ENCODE results near the gene HIVEP1. TPM values are rescaled to one million over a fixed set of nuclear protein-coding genes. Genes with fewer than 3 reads are reported as not detected.

The HIVEP1 gene
- total RNA-seq, 1 experiment from 2014 or later, result 6.6 TPM

DNA sequence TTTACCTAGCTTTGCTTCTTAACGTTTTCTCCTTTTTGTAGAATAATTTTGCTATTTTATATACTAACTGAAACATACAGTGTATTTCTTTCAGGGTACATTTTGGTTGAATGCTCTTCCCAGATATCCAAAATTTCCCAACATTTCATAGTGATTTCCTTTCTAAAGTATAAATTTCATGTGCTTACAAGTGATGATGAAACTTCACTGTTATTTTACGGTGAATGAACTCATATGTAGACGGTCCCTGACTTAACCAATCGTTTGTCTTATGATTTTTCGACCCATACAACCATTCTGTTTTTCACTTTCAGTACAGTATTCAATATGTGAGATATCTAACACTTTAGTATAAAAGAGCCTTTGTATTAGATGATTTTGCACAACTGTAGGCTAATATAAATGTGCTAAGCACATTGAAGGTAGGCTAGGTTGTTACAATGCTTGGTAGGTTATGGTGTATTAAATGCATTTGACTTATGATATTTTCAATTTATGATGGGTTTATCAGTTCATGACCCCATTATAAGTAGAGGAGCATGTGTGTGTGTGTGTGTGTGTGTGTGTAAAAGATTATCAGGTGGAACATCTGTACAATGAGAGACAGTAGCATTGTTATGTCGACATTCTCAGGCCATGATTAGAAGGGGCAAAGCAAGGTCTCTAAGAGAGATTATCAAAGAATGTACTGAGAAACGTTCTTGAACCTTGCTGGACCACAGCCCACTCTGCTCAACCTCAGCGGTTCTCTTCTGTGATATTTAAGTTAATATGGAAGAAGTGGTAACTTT, 20.9 kb downstream of the HIVEP1 start:
- ATAC-seq, result no peak
- peaks cover 30% of the 10 kb centered on the region; the same call in 1 of the 2 replicates for H3K79me2 ChIP-seq (ENCODE audit: low read length)

DNA sequence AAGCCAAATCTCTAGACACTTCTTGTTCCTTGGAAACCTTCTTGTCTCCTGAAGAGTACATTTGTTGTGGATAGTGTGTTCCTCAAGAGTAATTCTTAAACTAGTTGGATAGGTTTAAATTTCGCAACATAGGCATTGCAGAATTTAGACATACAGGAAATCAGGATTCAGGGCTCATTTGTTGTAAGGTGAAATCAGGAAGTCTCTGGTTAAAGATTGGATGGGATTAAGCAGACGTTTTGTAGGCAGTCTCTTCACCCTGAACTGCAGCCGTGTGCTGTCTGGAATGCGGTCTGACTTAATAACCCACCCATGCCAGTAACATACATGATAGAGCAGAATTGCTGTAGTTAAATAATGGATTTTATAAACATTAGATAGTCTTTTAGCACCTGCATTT, 21.7 kb downstream of the HIVEP1 start:
- Histone ChIP-seq H2AFZ (ENCODE audit: low read length) (no peak overlapping the region), H3K9ac (ENCODE audit: low read length) (no peak overlapping the region), H3K9me2 (replicated peaks; ENCODE audit: low read length) (no peaks in the 10 kb centered on the region), H3K27me3 (ENCODE audit: low read length) (no peaks in the 10 kb centered on the region), H3K36me3 (ENCODE audit: low read depth, low read length) (peaks cover 17% of the 10 kb centered on the region), H4K20me1 (ENCODE audit: low read length) (no peaks in the 10 kb centered on the region), H3K4me1 (ENCODE audit: insufficient read depth, low read length) (peaks cover 6% of the 10 kb centered on the region; the same call in 1 of the 2 replicates), H3K4me2 (ENCODE audit: low read length) (no peak overlapping the region), H3K79me2 (ENCODE audit: low read length) (peaks cover 30% of the 10 kb centered on the region; the same call in 1 of the 2 replicates), H3F3A (ENCODE audit: low read length, unreplicated experiment) (no peaks in the 10 kb centered on the region), H3K4me3 (ENCODE audit: low read length) (no peak overlapping the region), H3K9me3 (ENCODE audit: low read length) (peaks cover 7% of the 10 kb centered on the region; the same call in 1 of the 2 replicates), H3K27ac (ENCODE audit: low read length) (no peak overlapping the region)
- intact Hi-C loops (cut with micrococcal nuclease), result no loop called here
- POLR2A ChIA-PET (ENCODE audit: unreplicated experiment), result no interaction called here
- TF ChIP-seq EZH2phosphoT487 (IDR thresholded peaks at IDR 0.05; ENCODE audit: borderline replicate concordance, low read length), result no peak
- TF ChIP-seq, protein P1, sequence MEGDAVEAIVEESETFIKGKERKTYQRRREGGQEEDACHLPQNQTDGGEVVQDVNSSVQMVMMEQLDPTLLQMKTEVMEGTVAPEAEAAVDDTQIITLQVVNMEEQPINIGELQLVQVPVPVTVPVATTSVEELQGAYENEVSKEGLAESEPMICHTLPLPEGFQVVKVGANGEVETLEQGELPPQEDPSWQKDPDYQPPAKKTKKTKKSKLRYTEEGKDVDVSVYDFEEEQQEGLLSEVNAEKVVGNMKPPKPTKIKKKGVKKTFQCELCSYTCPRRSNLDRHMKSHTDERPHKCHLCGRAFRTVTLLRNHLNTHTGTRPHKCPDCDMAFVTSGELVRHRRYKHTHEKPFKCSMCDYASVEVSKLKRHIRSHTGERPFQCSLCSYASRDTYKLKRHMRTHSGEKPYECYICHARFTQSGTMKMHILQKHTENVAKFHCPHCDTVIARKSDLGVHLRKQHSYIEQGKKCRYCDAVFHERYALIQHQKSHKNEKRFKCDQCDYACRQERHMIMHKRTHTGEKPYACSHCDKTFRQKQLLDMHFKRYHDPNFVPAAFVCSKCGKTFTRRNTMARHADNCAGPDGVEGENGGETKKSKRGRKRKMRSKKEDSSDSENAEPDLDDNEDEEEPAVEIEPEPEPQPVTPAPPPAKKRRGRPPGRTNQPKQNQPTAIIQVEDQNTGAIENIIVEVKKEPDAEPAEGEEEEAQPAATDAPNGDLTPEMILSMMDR (conservative IDR thresholded peaks at IDR 0.05; ENCODE audit: low read depth, low read length), result no peak
- no peak for TF ChIP-seq EZH2 (IDR thresholded peaks at IDR 0.05; ENCODE audit: low read length, unreplicated experiment)
- no TSS peak for BruUV-seq (replicated peaks)
- ATAC-seq (no peak), DNase-seq (peak; percentile 69)
- CTCF ChIA-PET, result no interaction called here

More for the DNA sequence above, 20.9 kb downstream of the HIVEP1 start:
- Histone ChIP-seq H3F3A (ENCODE audit: low read length, unreplicated experiment) (no peaks in the 10 kb centered on the region), H4K20me1 (ENCODE audit: low read length) (no peaks in the 10 kb centered on the region), H3K9me2 (replicated peaks; ENCODE audit: low read length) (no peaks in the 10 kb centered on the region), H2AFZ (ENCODE audit: low read length) (no peak overlapping the region), H3K4me3 (ENCODE audit: low read length) (no peak overlapping the region), H3K27ac (ENCODE audit: low read length) (no peak overlapping the region), H3K4me2 (ENCODE audit: low read length) (no peak overlapping the region), H3K27me3 (ENCODE audit: low read length) (no peaks in the 10 kb centered on the region), H3K9me3 (ENCODE audit: low read length) (peaks cover 7% of the 10 kb centered on the region; the same call in 1 of the 2 replicates), H3K4me1 (ENCODE audit: insufficient read depth, low read length) (peaks cover 6% of the 10 kb centered on the region; the same call in 1 of the 2 replicates), H3K9ac (ENCODE audit: low read length) (no peak overlapping the region), H3K36me3 (ENCODE audit: low read depth, low read length) (peaks cover 17% of the 10 kb centered on the region)
- no peak for DNase-seq
- intact Hi-C loops (cut with micrococcal nuclease), result no loop called here
- no TSS peak for BruUV-seq (replicated peaks)
- TF ChIP-seq, protein P1 (conservative IDR thresholded peaks at IDR 0.05; ENCODE audit: low read depth, low read length), result no peak
- no peak for TF ChIP-seq EZH2 (IDR thresholded peaks at IDR 0.05; ENCODE audit: low read length, unreplicated experiment)
- no peak for TF ChIP-seq EZH2phosphoT487 (IDR thresholded peaks at IDR 0.05; ENCODE audit: borderline replicate concordance, low read length)
- ChIA-PET POLR2A (ENCODE audit: unreplicated experiment) (no interaction called here), CTCF (no interaction called here)

DNA sequence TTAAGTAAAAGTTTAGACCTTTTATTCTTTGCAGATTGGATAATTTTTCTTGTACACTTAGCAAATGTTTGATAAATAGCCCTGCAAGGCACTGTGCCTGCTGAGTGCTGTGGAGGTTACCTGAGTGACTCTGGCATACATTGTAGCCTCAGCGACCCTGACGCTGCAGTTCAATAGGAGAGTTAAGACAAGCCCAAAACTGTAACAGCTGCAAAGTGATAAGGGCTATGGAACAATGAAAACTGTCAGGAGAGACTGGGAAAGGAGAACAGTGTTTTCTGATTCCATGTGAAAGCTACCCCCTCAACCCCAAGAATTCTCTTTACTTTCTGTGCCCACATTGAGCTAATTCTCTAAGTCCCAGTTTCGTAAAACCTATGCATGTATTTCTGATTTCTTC, 22.2 kb downstream of the HIVEP1 start:
- Histone ChIP-seq H3K9ac (ENCODE audit: low read length) (no peak overlapping the region), H3K27me3 (ENCODE audit: low read length) (no peaks in the 10 kb centered on the region), H3K79me2 (ENCODE audit: low read length) (peaks cover 30% of the 10 kb centered on the region; the same call in 1 of the 2 replicates), H4K20me1 (ENCODE audit: low read length) (no peaks in the 10 kb centered on the region), H3K9me2 (replicated peaks; ENCODE audit: low read length) (no peaks in the 10 kb centered on the region), H3K27ac (ENCODE audit: low read length) (no peak overlapping the region), H3K36me3 (ENCODE audit: low read depth, low read length) (peaks cover 13% of the 10 kb centered on the region), H3F3A (ENCODE audit: low read length, unreplicated experiment) (no peaks in the 10 kb centered on the region), H3K4me2 (ENCODE audit: low read length) (no peak overlapping the region), H3K4me1 (ENCODE audit: insufficient read depth, low read length) (peaks cover 6% of the 10 kb centered on the region; the same call in 1 of the 2 replicates), H3K9me3 (ENCODE audit: low read length) (peaks cover 7% of the 10 kb centered on the region; the same call in 1 of the 2 replicates), H2AFZ (ENCODE audit: low read length) (no peak overlapping the region), H3K4me3 (ENCODE audit: low read length) (no peak overlapping the region)
- TF ChIP-seq, protein P1 (conservative IDR thresholded peaks at IDR 0.05; ENCODE audit: low read depth, low read length), result no peak
- TF ChIP-seq EZH2phosphoT487 (IDR thresholded peaks at IDR 0.05; ENCODE audit: borderline replicate concordance, low read length) (no peak), EZH2 (IDR thresholded peaks at IDR 0.05; ENCODE audit: low read length, unreplicated experiment) (no peak)
- intact Hi-C loops (cut with micrococcal nuclease), result no loop called here
- ChIA-PET CTCF (no interaction called here), POLR2A (ENCODE audit: unreplicated experiment) (no interaction called here)
- no peak for ATAC-seq
- no peak for DNase-seq
- no TSS peak for BruUV-seq (replicated peaks)
